ENCODE measurements around the gene TGFA. TPM values are rescaled to one million over a fixed set of nuclear protein-coding genes. Genes with fewer than 3 reads are reported as not detected.

Gene TGFA
- total RNA-seq, 4 donors from 2014 or later: 0.46 to 2.0 (median 1.3) TPM

DNA sequence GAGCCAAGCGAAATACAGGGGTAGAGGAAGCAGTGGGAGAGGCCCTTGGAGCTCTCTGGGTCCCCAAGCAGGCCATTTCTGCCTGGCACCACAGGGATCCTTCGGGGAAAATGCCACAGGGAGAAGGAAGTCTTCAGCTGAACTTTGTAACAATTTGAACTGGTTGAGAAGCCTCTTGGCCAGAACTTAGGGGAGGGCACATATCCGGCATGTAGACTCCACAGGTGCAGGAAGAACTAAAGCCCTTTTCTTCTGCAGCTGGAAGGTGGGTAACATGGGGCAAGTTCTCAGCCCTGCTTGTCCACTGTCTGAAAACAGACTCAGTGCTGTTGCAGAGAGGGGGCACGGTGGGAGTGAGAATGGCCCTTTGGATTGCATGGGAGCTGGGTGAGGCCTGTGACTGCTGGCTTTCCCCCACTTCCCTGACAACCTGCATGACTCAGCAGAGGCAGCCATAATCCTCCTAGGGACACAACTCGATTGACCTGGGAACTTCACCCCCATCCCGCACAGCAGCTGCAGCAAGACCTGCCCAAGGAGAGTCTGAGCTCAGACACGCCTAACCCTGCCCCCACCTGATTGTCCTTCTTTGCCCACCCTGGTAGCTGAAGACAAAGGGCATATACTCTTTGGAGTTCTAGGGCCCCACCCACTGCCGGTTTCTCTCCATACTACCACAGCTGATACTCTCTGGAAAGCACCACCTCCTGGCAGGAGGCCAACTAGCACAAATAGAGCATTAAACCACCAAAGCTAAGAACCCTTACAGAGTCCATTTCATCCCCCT, 150.2 kb downstream of the TGFA start:
- intact Hi-C loops (cut with DNase I): no loop called here
- Histone ChIP-seq H3K9me3 (no peaks in the 10 kb centered on the region), H3K27ac (replicated peaks in 1 of 4) (no peak overlapping the region), H3K36me3 (no peaks in the 10 kb centered on the region), H3K27me3 (peaks cover 0 to 29% (median 0%) of the 10 kb centered on the region in 4 donors), H3K4me1 (no peaks in the 10 kb centered on the region), H3K4me3 (no peak overlapping the region)
- TF ChIP-seq POLR2AphosphoS5 (IDR thresholded peaks at IDR 0.05) (no peak), EP300 (IDR thresholded peaks at IDR 0.05) (no peak), POLR2A (IDR thresholded peaks at IDR 0.05; ENCODE audit: low read depth) (no peak)
- TF ChIP-seq, protein P1, sequence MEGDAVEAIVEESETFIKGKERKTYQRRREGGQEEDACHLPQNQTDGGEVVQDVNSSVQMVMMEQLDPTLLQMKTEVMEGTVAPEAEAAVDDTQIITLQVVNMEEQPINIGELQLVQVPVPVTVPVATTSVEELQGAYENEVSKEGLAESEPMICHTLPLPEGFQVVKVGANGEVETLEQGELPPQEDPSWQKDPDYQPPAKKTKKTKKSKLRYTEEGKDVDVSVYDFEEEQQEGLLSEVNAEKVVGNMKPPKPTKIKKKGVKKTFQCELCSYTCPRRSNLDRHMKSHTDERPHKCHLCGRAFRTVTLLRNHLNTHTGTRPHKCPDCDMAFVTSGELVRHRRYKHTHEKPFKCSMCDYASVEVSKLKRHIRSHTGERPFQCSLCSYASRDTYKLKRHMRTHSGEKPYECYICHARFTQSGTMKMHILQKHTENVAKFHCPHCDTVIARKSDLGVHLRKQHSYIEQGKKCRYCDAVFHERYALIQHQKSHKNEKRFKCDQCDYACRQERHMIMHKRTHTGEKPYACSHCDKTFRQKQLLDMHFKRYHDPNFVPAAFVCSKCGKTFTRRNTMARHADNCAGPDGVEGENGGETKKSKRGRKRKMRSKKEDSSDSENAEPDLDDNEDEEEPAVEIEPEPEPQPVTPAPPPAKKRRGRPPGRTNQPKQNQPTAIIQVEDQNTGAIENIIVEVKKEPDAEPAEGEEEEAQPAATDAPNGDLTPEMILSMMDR (IDR thresholded peaks at IDR 0.05): no peak
- WGBS: 95% methylated on average over 7 of the region's 8 CpGs
- DNase-seq (ENCODE audit: extremely low spot score): no peak

DNA sequence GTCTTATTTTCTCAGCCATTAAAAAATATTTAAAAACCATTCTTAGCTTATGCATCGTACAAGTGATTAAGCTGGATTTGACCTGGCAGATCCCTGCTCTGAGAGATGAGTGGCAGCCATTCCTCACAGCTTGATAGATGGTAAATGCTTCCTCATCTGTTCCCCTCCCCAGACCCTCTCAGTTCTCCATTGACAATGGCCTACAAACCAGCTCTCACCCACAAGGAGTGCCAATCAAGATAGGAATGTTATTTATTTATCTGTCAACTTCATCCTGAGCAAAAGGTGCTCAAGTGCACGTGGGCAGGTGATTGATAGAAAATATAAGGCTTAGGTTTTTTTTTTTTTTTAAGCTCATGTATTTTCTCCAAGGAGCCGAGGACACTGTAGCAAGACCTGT, 153.1 kb downstream of the TGFA start:
- intact Hi-C loops (cut with DNase I): no loop called here
- WGBS: 62% methylated on average over 3 of the region's 3 CpGs
- Histone ChIP-seq H3K9me3 (no peaks in the 10 kb centered on the region), H3K4me1 (no peaks in the 10 kb centered on the region), H3K36me3 (no peaks in the 10 kb centered on the region), H3K27me3 (peaks cover 0 to 40% (median 0%) of the 10 kb centered on the region in 4 donors), H3K4me3 (no peak overlapping the region), H3K27ac (replicated peaks in 1 of 4) (no peak overlapping the region)
- no peak for DNase-seq (ENCODE audit: extremely low spot score)
- TF ChIP-seq EP300 (IDR thresholded peaks at IDR 0.05): no peak
- TF ChIP-seq, protein P1 (IDR thresholded peaks at IDR 0.05): no peak
- no peak for TF ChIP-seq POLR2A (IDR thresholded peaks at IDR 0.05; ENCODE audit: low read depth)
- no peak for TF ChIP-seq POLR2AphosphoS5 (IDR thresholded peaks at IDR 0.05)

DNA sequence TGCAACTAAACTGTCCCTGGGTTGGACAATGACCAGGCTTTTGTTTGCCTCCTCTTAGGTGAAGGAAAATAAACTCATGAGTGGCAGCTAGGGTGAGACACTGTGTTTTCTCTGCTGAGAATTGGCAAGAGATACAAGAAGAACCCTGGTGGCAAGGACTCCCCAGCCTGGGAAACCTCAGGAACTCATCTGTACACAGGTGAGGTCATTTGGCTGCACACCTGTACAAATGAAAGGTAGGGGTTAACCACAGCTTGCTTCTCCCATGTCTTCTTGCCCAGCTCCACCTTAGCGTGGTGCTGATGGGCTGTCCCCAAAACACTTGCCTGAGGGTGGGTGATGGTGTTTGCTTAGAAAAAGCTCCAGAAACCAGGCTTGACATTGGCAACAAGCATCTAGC, 154.6 kb downstream of the TGFA start:
- no peaks in the 10 kb centered on the region for H3K4me1 ChIP-seq
- H3K36me3 ChIP-seq: no peaks in the 10 kb centered on the region
- intact Hi-C loops (cut with DNase I): no loop called here
- peaks cover 0 to 34% (median 0%) of the 10 kb centered on the region in 4 donors for H3K27me3 ChIP-seq
- 80% methylated on average over 1 of the region's 1 CpG for WGBS
- H3K27ac ChIP-seq (replicated peaks in 1 of 4): no peak overlapping the region
- TF ChIP-seq EP300 (IDR thresholded peaks at IDR 0.05) (no peak), POLR2A (IDR thresholded peaks at IDR 0.05; ENCODE audit: low read depth) (no peak), POLR2AphosphoS5 (IDR thresholded peaks at IDR 0.05) (no peak)
- TF ChIP-seq, protein P1 (IDR thresholded peaks at IDR 0.05): no peak
- no peak overlapping the region for H3K4me3 ChIP-seq
- H3K9me3 ChIP-seq: no peaks in the 10 kb centered on the region
- no peak for DNase-seq (ENCODE audit: extremely low spot score)

Other genes starting within 250 kb of the TGFA start
- gene ADD2, start 214.4 kb upstream of the TGFA start, total RNA-seq: 1 to 10 TPM; 2.5 to 8.6 (median 5.0) TPM
- gene FIGLA, start 236.8 kb upstream of the TGFA start, total RNA-seq: not detected

Measured in esophagus muscularis mucosa (tissue), 4 donors.